GM08714 (cell line): ENCODE data around the gene XYLT1.

Source experiments
- H3K4me3 ChIP-seq: fragments of 200-500 bp; sonication (Bioruptor generic); 2 replicates; pipeline ENCODE4 v1.5.1; 2014; ENCODE audit warnings: mild to moderate bottlenecking, low read length, inconsistent platforms
- ZNF274 ChIP-seq: IDR thresholded peaks from 2 replicates; pipeline ENCODE4 v1.6.1; 2012; ENCODE audit warnings: mild to moderate bottlenecking, low read depth, low read length

XYLT1 gene

DNA sequence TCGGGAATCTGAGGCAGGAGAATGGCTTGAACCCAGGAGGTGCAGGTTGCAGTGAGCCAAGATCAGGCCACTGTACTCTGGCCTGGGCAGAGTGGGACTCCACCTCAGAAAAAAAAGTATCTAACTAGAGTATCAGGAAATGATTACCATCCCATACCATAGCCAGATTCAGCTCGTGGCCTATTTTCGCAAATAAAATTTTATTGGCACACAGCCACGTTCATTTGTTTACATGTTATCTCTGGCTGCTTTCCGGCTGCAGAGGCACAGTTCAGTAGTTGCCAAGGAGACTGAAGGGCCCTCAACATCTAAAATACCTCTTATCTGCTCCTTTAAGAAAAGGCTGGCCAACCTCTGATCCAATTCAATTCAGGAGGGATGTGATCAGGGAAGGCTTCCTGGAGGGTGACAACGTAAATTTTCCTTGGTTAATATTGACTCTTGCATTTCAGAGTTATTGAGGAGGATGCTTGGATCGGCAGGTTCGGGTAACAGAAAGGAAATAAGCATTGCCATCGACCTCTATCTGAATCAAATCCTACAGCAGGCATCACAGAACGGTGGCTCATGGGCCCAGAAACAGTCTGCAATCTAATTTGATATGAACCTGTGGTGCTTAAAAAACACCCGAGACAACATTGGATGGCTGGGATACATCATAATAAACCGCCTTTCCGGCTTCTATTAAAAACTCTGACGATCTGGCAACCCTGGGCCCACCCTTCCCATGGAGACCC, 73.8 kb downstream of the XYLT1 start:
- no peak overlapping the region for H3K4me3 ChIP-seq

DNA sequence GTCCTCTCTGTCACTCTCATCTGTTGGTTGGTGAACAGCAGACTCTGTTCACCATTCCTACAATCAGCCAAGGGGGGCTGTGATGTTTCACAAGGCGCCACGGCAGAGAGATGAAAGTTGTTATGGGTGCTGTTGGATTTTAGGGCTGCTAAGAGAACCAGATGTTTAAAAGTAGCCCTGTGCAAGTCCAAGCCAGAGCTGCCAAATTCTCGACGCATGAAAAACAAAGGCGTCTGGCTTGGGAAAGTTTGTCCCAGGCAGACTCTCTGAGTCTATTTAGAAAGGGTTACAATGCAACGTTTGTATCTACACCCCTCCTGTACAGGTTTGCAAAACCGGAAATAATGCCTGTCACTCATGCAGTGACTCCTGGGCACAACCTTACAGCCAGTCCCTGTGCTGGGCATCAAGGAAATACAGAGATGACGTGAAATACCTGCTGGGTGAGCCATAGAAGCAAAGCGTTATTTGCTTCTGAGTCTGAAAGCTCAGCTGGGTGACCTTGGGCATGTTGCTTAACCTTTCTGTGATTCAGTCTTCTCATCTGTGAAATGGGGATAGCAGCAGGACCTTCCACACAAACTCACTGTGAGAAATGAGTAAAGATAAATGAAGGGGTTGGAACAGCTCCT, 74.8 kb downstream of the XYLT1 start:
- TF ChIP-seq ZNF274: no peak
- no peak overlapping the region for H3K4me3 ChIP-seq

More for the DNA sequence above, 73.8 kb downstream of the XYLT1 start:
- no peak for TF ChIP-seq ZNF274

DNA sequence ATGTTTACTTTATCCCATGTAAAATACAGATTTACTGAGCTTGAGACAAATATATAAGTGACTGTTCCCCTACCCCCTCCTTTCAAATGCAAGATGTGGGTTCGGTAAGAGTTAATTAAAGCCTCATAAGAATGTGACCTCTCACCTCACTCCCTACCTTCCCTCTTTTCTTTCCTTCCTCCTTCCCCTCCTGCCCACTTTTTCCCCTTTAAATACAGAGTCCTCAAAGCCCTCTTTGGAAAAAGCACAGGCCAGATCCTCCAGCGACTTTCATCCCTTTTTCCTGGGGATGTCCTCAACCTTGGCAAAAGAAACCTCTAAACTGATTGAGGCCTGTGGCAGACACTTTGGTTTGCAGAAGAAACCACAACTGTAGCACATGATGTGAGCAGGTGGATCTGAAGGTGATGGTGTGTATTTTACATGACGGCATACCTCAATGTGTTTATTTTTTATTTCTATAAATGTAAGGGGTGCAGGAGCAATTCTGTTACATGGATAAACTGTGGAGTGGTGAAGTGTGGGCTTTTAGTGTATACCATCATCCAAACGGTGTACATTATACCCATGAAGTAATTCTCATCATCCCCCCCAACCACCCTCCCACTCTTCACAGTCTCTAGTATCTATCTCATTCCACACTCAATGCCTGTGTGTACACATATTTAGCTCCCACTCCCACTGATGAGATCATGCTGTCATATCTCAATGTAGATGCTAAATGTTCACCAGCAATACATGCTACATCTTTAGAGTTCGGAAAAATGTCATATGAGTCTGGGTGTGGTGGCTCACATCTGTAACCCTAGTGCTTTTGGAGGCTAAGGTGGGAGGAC, 77.7 kb downstream of the XYLT1 start:
- no peak overlapping the region for H3K4me3 ChIP-seq
- no peak for TF ChIP-seq ZNF274

DNA sequence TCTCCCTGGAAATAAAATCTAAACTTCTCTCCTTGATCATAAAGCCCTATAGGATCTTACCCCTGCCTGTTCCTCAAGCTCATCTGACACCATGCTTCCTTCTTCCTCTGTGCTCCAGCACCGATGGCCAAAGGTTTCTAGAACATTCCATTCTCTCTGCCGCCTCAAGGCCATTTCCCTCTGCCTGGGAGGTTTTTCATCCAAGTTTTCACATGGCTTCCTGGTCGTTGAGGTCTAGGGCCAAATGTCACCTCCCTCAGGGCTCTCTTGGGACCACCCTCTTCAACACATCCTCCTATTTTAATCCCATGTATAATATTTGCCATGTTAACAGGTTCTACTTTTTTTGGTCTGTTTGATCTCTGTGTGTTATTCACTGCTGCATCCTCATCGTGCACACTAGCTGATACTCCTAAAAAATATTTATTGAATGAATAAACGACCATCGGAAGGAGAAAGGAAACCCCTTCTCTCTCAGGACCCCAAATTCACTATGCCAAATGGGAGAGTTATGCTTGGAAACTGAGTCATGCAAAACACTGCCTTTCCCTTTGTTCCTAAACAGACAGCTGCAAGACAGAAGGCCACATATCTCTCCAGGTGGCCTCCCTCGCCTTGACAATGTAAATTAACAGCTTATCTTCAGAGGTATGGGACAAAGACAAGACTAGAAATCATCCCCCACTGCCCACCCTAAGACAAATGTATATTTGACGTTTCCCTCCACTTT, 78.5 kb downstream of the XYLT1 start:
- TF ChIP-seq ZNF274: no peak
- H3K4me3 ChIP-seq: no peak overlapping the region

DNA sequence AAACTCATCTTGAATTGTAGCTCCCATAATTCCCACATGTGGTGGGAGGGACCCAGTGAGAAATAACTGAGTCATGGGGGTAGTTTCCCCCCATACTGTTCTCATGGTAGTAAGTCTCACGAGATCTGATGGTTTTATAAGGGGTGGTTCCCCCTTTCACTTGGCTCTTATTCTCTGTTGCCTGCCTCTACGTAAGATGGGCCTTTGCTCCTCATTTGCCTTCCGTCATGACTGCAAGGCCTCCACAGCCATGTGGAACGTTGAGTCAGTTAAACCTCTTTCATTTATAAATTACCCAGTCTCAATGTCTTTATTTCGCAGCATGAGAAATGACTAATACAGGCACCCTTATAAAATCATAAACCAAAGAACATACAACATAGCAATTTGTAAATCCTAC, 79.0 kb downstream of the XYLT1 start:
- no peak overlapping the region for H3K4me3 ChIP-seq
- no peak for TF ChIP-seq ZNF274

DNA sequence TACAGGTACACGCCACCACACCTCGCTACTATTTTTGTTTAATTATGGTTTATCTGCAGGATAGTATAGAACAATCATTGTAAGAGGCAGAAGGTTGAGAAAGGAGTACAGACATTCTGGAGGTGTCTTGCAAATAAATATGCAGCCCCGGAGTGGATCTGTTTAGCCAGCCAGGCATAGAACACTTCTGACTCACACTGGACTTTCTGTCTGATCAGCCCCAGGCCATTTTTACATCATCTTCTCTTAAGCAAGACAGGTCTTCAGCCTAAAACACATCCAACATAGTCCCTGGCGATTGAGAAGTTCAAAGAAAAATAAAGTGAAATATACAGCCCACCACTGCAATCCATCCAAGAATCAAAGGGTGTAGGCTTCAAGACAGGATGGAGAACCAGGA, 81.4 kb downstream of the XYLT1 start:
- no peak for TF ChIP-seq ZNF274
- no peak overlapping the region for H3K4me3 ChIP-seq

DNA sequence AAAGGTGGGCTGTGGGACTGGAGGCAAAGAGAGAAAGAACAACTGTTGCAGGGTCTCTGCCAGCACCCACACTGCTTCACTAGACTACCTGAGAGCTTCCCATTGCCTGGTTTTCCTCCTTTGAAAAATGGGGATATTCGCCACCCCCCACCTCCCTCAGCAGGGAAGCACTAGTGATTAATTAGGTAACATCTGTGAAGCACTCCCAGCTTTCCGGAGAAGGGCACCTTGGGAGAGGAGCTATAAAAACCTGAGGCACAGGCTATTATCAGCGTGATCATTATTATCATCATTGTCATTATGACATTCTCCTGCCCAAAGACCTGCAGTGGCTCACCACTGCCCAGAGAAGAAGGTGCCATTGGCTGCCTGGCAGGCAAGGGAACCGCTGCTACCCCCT, 83.5 kb downstream of the XYLT1 start:
- TF ChIP-seq ZNF274: no peak
- no peak overlapping the region for H3K4me3 ChIP-seq

DNA sequence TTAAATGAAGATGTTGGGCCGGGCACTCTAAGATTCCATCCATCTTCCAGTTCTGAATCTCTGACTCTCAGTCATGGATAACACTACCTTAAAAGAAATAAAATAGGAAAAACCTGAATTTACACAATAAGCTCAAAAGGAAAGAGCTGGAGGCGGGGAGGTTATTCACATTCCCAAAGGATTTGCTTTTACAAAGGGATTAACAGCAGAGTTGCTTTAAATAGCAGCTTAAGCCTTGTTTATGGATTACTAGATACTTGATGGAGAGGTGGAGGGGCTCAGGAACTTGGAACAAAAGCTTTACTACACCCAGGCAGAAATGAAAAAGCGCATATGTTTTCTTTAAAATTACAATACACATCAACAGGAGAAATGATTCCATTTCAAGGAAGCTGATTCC, 84.5 kb downstream of the XYLT1 start:
- TF ChIP-seq ZNF274: no peak
- H3K4me3 ChIP-seq: no peak overlapping the region

DNA sequence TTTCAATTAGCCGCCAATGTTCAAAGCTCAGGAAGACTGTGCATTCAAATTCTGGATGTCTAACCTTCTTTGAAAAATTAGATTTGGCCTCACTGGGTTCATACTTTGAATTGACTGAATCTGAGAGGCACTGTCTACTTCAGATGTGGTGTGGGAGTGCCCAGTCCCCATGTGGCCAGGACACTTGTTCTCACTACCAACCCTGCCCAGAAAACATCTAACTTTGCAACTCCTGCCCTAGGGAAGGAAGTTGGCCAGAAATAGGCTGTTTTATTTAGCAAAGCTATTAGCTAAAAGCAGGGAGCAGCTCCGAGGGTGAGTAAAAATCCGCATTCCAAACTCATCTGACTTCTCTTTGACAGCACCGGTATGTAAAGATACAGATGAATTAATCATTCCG, 86.3 kb downstream of the XYLT1 start:
- no peak overlapping the region for H3K4me3 ChIP-seq
- TF ChIP-seq ZNF274: no peak

DNA sequence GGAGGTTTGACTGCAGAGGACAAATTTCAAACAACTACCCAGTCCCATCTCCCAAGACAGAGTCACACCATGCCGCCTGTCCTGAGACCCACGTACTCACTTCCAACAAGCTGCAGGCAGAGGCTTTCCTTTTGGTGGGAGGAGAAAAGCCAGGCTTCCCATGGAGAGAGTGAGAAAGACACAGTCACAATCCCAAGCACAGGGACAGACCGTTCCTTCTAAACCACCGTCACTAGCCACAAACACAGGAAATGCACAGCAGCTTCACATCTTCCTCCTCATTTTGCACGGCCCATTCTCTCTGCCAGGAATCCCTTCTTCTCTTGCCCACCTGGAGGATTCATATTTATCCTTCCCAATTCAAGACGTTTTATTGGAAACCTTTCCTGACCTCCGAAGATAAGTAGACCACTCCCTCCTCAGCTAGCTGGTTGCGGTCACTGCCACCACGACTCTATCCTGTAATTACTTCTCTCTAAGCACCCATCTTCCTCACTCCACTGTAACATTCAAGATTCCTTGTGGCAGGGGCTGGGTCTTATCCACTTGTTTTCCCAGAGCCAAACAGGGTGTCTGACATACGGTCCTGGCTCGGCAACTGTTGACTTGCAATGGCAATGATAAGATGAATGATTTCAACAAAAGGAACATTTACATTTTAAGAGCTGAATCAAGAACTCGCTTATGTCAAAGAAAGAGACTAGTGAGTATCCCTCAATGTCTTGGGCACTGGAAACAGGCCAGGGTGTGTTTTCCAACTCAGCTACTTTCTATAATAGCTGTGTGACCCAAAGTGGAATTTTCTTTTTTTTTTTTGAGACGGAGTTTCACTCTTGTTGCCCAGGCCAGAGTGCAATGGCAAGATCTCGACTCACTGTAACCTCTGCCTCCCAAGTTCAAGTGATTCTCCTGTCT, 87.6 kb downstream of the XYLT1 start:
- no peak for TF ChIP-seq ZNF274
- no peak overlapping the region for H3K4me3 ChIP-seq

DNA sequence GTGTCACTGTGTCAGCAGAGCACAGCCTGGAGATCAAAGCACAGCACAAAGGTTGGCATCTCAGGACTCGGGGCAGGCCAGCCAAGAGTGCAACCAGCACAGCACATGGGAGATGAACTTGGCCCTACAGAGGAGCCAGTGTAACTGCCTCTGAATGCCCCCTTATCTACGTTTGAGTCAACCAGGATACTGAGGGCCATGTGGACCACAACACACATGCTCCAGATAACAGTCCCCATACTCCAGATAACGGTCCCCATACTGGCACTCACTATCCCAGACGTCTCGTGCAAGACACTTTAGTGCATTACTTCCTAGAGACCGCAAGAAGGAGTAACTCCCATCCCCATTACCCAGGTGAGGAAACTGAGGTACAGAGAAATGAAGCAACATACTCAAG, 88.2 kb downstream of the XYLT1 start:
- H3K4me3 ChIP-seq: no peak overlapping the region
- TF ChIP-seq ZNF274: no peak

DNA sequence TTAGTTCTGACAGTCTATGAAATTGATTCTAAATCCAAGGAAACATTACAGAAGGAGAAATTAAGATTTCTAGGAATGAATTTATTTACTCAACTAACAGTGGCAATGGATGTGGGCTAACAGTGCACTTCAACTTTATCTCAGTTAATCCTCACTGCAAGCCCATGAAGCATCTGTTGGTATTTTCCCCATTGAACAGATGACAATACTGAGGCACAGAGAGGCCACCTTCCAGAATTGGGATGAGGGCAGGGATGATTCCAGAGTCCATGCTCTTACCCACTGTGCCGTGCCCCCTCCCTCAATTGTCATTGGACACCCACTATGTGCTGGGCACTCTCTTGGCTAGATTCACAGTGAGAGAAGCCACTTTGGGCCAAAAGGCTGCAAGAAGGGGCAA, 89.0 kb downstream of the XYLT1 start:
- TF ChIP-seq ZNF274: no peak
- H3K4me3 ChIP-seq: no peak overlapping the region

DNA sequence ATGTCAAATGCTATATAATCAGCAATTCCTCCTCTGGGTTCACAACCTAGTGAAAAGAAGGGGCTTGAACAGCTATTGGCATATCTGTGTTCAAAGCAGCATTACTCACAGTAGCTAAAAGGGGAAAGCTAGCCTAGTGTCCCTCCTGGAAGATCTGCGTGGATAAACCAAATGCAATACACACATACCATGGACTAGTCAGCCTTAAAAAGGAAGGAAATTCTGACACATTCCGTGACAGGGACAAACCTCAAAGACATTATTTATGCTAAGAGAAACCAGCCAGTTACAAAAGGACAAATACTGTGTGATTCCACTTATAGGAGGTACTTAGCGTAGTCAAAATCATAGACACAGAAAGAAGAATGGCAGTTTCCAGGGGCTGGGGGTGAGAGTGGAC, 90.1 kb downstream of the XYLT1 start:
- no peak overlapping the region for H3K4me3 ChIP-seq
- TF ChIP-seq ZNF274: no peak
